Pancreas (tissue), 10 donors: ENCODE data around the gene SPATA4. TPM values are rescaled to one million over a fixed set of nuclear protein-coding genes. Genes with fewer than 3 reads are reported as not detected.

Experiments
- ATAC-seq, 4 donors: fragments of 200-7000 bp; cut with Tn5 transposase; one replicate each; pipeline versions ENCODE4 v1.8.0 to v1.9.1; 2020; ENCODE audit warnings: mild to moderate bottlenecking in 4 of 4, moderate library complexity in 4 of 4
- DNase-seq, 6 donors: peaks; one replicate each; pipeline ENCODE4 v3.0.0-alpha.2; 2020
- FAIRE-seq: peaks from 2 replicates; lab custom pipeline; 2012; peaks lifted over from hg19 to GRCh38; lab: Jason Lieb, UNC
- H3K27ac ChIP-seq, 4 donors: fragments of 200-600 bp; sonication (generic); 1 replicate in 3 of 4; 2 replicates in 1 of 4; pipeline versions ENCODE4 v1.5.0 to v1.8.0; 2020
- H3K27me3 ChIP-seq, 4 donors: fragments of 200-600 bp; one replicate each; pipeline ENCODE4 v1.8.0; 2021
- H3K36me3 ChIP-seq, 3 donors: fragments of 200-600 bp; sonication (generic) in 1 of 3; one replicate each; pipeline versions ENCODE4 v1.5.0 to v1.8.0; 2020 to 2021
- H3K4me1 ChIP-seq, 3 donors: fragments of 200-600 bp; one replicate each; pipeline ENCODE4 v1.8.0; 2021
- H3K4me3 ChIP-seq, 4 donors: fragments of 200-600 bp; sonication (generic) in 2 of 4; one replicate each; pipeline versions ENCODE4 v1.5.0 to v1.8.0; 2020 to 2021
- H3K9me3 ChIP-seq, 4 donors: fragments of 200-600 bp; one replicate each; pipeline ENCODE4 v1.8.0; 2021
- WGBS, 2 donors: extraction: QIAGEN DNeasy Blood & Tissue Kit; methylation state at CpG; one replicate each; pipeline ENCODE4 v1.1.7; 2013; 5-methylcytosine and 5-hydroxymethylcytosine counted together
- intact Hi-C, 3 donors: fragments of 100-400 bp; cut with DNase I; formaldehyde crosslinking; loops; one replicate each; pipeline versions ENCODE4 v1.11.1 to v1.14.2; 2022
- polyA plus RNA-seq, 2 donors: library from polyadenylated mRNA; stranded (reverse); fragments of 200-250 nt; gene quantifications; one replicate each; pipeline ENCODE4 v1.2.3, GENCODE V29; 2013
- total RNA-seq, 6 donors: library from RNA; stranded (reverse); fragmentation: NEBNext Ultra II Directional in 4 of 6; extraction: Animal tissue kit (Norgen Biotek cat#: 25700) in 4 of 6; gene quantifications; one replicate each; pipeline versions ENCODE4 v1.2.1 to v1.2.4, GENCODE V29; 2021 to 2023
- TF ChIP-seq, protein P1 (sequence below), 4 donors: fragments of 200-600 bp; sonication (generic) in 3 of 4; IDR thresholded peaks; one replicate each; pipeline versions ENCODE4 v1.5.0 to v1.8.0; 2021; ENCODE audit warnings: antibody characterized with exemption in 4 of 4
- donor health status: healthy with polysubstance abuse.
- donor health status: DM: no; HTN: no; CAD: no; lungs with moderate emphysema.
- donor health status: DM: no; HTN: no; CAD: no.
- donor health status: control.
- donor health status: control.
- donor health status: Bipolar disorder and iron deficiency.
- donor health status: DM: yes; HTN: yes; CAD: no.
- donor health status: DM: no; HTN: no; CAD: no.
- donor health status: DM: no; HTN: no; CAD: no.
- donor health status: DM: yes; HTN: yes; CAD: no.

SPATA4 gene
- total and polyA plus RNA-seq, 8 donors = 0.21 to 0.37 TPM; not detected in 6

DNA sequence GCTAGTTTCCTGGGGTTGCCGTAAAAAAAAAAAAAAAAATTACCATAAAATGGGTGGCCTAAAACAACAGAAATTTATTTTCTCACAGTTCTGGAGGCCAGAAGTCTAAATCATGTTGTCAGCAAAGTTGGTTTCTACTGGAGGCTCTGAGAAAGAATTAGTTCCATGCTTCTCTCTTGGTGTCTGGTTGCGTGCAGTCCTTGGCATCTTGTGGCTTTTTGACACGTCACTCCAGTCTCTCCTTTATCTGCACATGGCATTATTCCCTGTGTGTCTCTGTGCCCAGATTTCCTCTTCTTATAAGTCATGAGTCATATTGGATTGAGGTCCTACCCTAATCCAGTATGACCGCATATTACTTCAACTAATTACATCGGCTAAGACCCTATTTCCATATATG lies 38.7 kb downstream of the SPATA4 start:
- WGBS, 2 donors = 91 to 92% methylated on average over 5 of the region's 5 CpGs
- H3K4me1 ChIP-seq = no peaks in the 10 kb centered on the region
- ATAC-seq (no peak), FAIRE-seq (no peak), DNase-seq (peak in 1 of 6 donors; percentile 11)
- no peak overlapping the region for H3K4me3 ChIP-seq
- intact Hi-C loops = no loop called here
- no peaks in the 10 kb centered on the region for H3K9me3 ChIP-seq
- no peaks in the 10 kb centered on the region for H3K36me3 ChIP-seq
- TF ChIP-seq, protein P1, sequence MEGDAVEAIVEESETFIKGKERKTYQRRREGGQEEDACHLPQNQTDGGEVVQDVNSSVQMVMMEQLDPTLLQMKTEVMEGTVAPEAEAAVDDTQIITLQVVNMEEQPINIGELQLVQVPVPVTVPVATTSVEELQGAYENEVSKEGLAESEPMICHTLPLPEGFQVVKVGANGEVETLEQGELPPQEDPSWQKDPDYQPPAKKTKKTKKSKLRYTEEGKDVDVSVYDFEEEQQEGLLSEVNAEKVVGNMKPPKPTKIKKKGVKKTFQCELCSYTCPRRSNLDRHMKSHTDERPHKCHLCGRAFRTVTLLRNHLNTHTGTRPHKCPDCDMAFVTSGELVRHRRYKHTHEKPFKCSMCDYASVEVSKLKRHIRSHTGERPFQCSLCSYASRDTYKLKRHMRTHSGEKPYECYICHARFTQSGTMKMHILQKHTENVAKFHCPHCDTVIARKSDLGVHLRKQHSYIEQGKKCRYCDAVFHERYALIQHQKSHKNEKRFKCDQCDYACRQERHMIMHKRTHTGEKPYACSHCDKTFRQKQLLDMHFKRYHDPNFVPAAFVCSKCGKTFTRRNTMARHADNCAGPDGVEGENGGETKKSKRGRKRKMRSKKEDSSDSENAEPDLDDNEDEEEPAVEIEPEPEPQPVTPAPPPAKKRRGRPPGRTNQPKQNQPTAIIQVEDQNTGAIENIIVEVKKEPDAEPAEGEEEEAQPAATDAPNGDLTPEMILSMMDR (IDR thresholded peaks at IDR 0.05) = no peak
- H3K27ac ChIP-seq = no peak overlapping the region
- no peaks in the 10 kb centered on the region for H3K27me3 ChIP-seq

- FAIRE-seq (no peak), DNase-seq (no peak), ATAC-seq (no peak)
- H3K9me3 ChIP-seq = no peaks in the 10 kb centered on the region
- TF ChIP-seq, protein P1 (IDR thresholded peaks at IDR 0.05) = no peak
- H3K4me1 ChIP-seq = no peaks in the 10 kb centered on the region
- 79 to 85% methylated on average over 4 of the region's 4 CpGs for WGBS, 2 donors
- H3K27ac ChIP-seq = no peak overlapping the region
- intact Hi-C loops = no loop called here
- H3K27me3 ChIP-seq = no peaks in the 10 kb centered on the region
- no peaks in the 10 kb centered on the region for H3K36me3 ChIP-seq
- no peak overlapping the region for H3K4me3 ChIP-seq
These were observed 42.3 kb downstream of the SPATA4 start for GRCh38 chr4:176153124-176153523.

DNA sequence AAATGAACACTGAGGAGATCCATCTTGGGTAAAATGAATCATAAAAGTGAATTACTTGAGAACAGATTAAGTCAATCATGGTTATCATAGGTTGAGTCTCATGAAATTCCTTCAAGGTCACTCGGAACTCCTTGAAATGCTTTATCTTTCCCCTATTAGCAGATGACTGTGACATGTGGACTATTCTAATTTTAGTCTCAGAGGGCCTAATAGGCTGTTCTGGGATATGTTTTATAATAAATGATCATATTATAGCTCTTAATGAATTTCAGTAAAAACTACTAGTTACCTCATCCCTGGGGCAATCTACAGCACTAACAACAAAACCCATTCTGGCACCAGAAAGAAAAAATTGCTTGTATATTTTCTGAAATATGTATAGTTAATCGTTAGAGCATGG lies 44.7 kb downstream of the SPATA4 start:
- intact Hi-C loops = no loop called here
- 59 to 70% methylated on average over 2 of the region's 2 CpGs for WGBS, 2 donors
- FAIRE-seq = no peak
- no peaks in the 10 kb centered on the region for H3K36me3 ChIP-seq
- H3K27me3 ChIP-seq = no peaks in the 10 kb centered on the region
- no peak for ATAC-seq
- no peak for DNase-seq
- H3K4me3 ChIP-seq = no peak overlapping the region
- H3K9me3 ChIP-seq = no peaks in the 10 kb centered on the region
- TF ChIP-seq, protein P1 (IDR thresholded peaks at IDR 0.05) = no peak
- H3K27ac ChIP-seq = no peak overlapping the region
- no peaks in the 10 kb centered on the region for H3K4me1 ChIP-seq

- TF ChIP-seq, protein P1 (IDR thresholded peaks at IDR 0.05) = no peak
- no peaks in the 10 kb centered on the region for H3K4me1 ChIP-seq
- no peak overlapping the region for H3K27ac ChIP-seq
- ATAC-seq (peak in 1 of 4 donors; percentile 29), FAIRE-seq (peak; percentile 82), DNase-seq (no peak)
- H3K9me3 ChIP-seq = no peaks in the 10 kb centered on the region
- no peaks in the 10 kb centered on the region for H3K27me3 ChIP-seq
- intact Hi-C loops = no loop called here
- H3K36me3 ChIP-seq = no peaks in the 10 kb centered on the region
- no peak overlapping the region for H3K4me3 ChIP-seq
These were observed 45.1 kb downstream of the SPATA4 start for GRCh38 chr4:176150356-176150682.

- no peaks in the 10 kb centered on the region for H3K27me3 ChIP-seq
- WGBS, 2 donors = 60 to 67% methylated on average over 3 of the region's 3 CpGs
- ATAC-seq = no peak
- H3K27ac ChIP-seq = no peak overlapping the region
- no peak overlapping the region for H3K4me3 ChIP-seq
- TF ChIP-seq, protein P1 (IDR thresholded peaks at IDR 0.05) = no peak
- no peaks in the 10 kb centered on the region for H3K9me3 ChIP-seq
- DNase-seq = no peak
- no peak for FAIRE-seq
- no peaks in the 10 kb centered on the region for H3K36me3 ChIP-seq
- intact Hi-C loops = no loop called here
- H3K4me1 ChIP-seq = no peaks in the 10 kb centered on the region
These were observed 45.6 kb downstream of the SPATA4 start for GRCh38 chr4:176149680-176150355.
